PC-9 (cell line): ENCODE results near the gene ANKIB1. TPM values are rescaled to one million over a fixed set of nuclear protein-coding genes. Genes with fewer than 3 reads are reported as not detected.

ENCODE experiments used
- BruUV-seq: library from RNA; stranded (reverse); fragments of 400-500 nt; replicated peaks from 2 replicates; lab custom pipeline; 2021; lab: Mats Ljungman, UMichigan
- CTCF ChIA-PET: fragments of 300-600 bp; sonication (Branson Sonifier 250); formaldehyde crosslinking; loops from one replicate; lab custom pipeline; 2022; ENCODE audit warnings: antibody characterized with exemption; lab: Charles Lee
- POLR2A ChIA-PET: fragments of 300-600 bp; sonication (Branson Sonifier 250); formaldehyde crosslinking; loops from one replicate; lab custom pipeline; 2022; ENCODE audit warnings: antibody characterized with exemption; ENCODE audit not compliant: unreplicated experiment; lab: Charles Lee
- DNase-seq, 2 experiments: peaks; one replicate each; pipeline versions ENCODE4 v3.0.0 to v3.0.0-alpha.2; 2015 to 2022; ENCODE audit warnings: mixed read lengths in 1 of 2
- H2AFZ ChIP-seq: fragments of 200-600 bp; sonication (generic); 2 replicates; pipeline ENCODE4 v1.8.1; 2017; ENCODE audit warnings: antibody characterized with exemption
- H3F3A ChIP-seq: fragments of 200-600 bp; sonication (generic); 2 replicates; pipeline ENCODE4 v1.8.1; 2017; ENCODE audit warnings: antibody characterized with exemption, mild to moderate bottlenecking, low read depth; ENCODE audit not compliant: insufficient read depth
- H3K27ac ChIP-seq: fragments of 200-600 bp; sonication (generic); 2 replicates; pipeline ENCODE4 v1.6.1; 2016; ENCODE audit warnings: mixed run types
- H3K27me3 ChIP-seq: fragments of 200-600 bp; sonication (generic); 2 replicates; pipeline ENCODE4 v1.6.1; 2016; ENCODE audit warnings: low read depth, mixed run types; ENCODE audit not compliant: insufficient read depth
- H3K36me3 ChIP-seq: fragments of 200-600 bp; sonication (generic); 2 replicates; pipeline ENCODE4 v1.6.1; 2016; ENCODE audit warnings: low read depth, mixed run types
- H3K4me1 ChIP-seq: fragments of 200-600 bp; sonication (generic); replicated peaks from 2 replicates; pipeline ENCODE4 v1.6.1; 2016; ENCODE audit warnings: mixed run types; ENCODE audit not compliant: insufficient read depth
- H3K4me2 ChIP-seq: fragments of 200-600 bp; sonication (generic); 2 replicates; pipeline ENCODE4 v1.6.1; 2017; ENCODE audit warnings: mixed run types
- H3K4me3 ChIP-seq: fragments of 200-600 bp; sonication (generic); 2 replicates; pipeline ENCODE4 v1.6.1; 2016; ENCODE audit warnings: mixed run types
- H3K79me2 ChIP-seq: fragments of 200-600 bp; sonication (generic); 2 replicates; pipeline ENCODE4 v1.6.1; 2017; ENCODE audit warnings: low read depth, mixed run types
- H3K9me2 ChIP-seq: fragments of 200-600 bp; sonication (generic); 2 replicates; pipeline ENCODE4 v1.8.1; 2017; ENCODE audit warnings: mild to moderate bottlenecking; ENCODE audit not compliant: insufficient read depth
- H3K9me3 ChIP-seq: fragments of 200-600 bp; sonication (generic); 2 replicates; pipeline ENCODE4 v1.8.1; 2016; ENCODE audit warnings: low read depth; ENCODE audit not compliant: insufficient read depth
- H4K20me1 ChIP-seq: fragments of 200-600 bp; sonication (generic); 2 replicates; pipeline ENCODE4 v1.8.1; 2017; ENCODE audit not compliant: insufficient read depth
- EZH2 ChIP-seq: fragments of 200-600 bp; sonication (generic); IDR thresholded peaks from 2 replicates; pipeline ENCODE4 v1.8.0; 2017; ENCODE audit warnings: antibody characterized with exemption, low read depth
- intact Hi-C: fragments of 100-400 bp; cut with micrococcal nuclease; formaldehyde crosslinking; loops from one replicate; pipeline ENCODE4 v1.10.0; 2022; ENCODE audit not compliant: unreplicated experiment
- total RNA-seq: library from RNA; stranded (reverse); gene quantifications from 2 replicates; pipeline ENCODE4 v1.2.3, GENCODE V29; 2021
- TF ChIP-seq, protein P1 (sequence below): fragments of 200-600 bp; sonication (generic); conservative IDR thresholded peaks from 2 replicates; pipeline ENCODE4 v1.6.1; 2017; ENCODE audit warnings: mixed run types, antibody characterized with exemption, mild to moderate bottlenecking, moderate library complexity

The ANKIB1 gene
- total RNA-seq, 1 experiment from 2014 or later = 116 TPM

DNA sequence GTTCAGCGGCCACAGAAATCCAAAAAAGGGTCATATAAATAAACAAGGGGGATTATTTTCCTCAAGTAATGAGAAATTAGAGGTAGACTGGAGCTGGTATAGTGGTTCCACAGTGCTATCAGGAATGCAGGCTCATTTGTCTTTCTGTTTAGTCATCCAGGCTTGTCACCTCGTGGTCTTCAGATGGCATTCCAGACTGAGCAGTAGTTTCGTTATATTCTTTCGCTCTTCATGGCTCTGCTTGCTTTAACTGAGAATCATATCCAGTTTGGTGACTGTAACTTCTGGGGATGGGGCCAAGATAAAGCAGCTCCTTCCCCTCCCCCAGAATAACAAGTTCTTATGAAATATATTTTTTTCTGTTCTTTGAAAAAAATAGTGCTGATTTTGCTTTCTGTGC, 9.5 kb downstream of the ANKIB1 start:
- ChIA-PET CTCF (no interaction called here), POLR2A (interaction anchor here (0.5 to 0.6 kb wide), 3 partner anchors 9 to 508 kb away, joined by 3 to 4 read pairs (median 3); partner anchors contain the start of genes ANKIB1 and KRIT1)
- DNase-seq = peak; percentile 30 to 56
- no peak overlapping the region for H3K4me2 ChIP-seq
- BruUV-seq = no TSS peak
- peaks cover 7% of the 10 kb centered on the region; the same call in 1 of the 2 replicates for H3K9me3 ChIP-seq
- peaks cover 16% of the 10 kb centered on the region for H3K4me1 ChIP-seq
- H2AFZ ChIP-seq = no peak overlapping the region
- no peak overlapping the region; the same call in 1 of the 2 replicates for H3K4me3 ChIP-seq
- H3K9me2 ChIP-seq = peaks cover 4% of the 10 kb centered on the region; the same call in 1 of the 2 replicates
- peaks cover 16% of the 10 kb centered on the region for H3F3A ChIP-seq
- intact Hi-C loops = no loop called here
- no peaks in the 10 kb centered on the region for H3K27me3 ChIP-seq
- H3K27ac ChIP-seq = peak overlapping the region; percentile 23
- H3K36me3 ChIP-seq = peaks cover 7% of the 10 kb centered on the region
- TF ChIP-seq, protein P1, sequence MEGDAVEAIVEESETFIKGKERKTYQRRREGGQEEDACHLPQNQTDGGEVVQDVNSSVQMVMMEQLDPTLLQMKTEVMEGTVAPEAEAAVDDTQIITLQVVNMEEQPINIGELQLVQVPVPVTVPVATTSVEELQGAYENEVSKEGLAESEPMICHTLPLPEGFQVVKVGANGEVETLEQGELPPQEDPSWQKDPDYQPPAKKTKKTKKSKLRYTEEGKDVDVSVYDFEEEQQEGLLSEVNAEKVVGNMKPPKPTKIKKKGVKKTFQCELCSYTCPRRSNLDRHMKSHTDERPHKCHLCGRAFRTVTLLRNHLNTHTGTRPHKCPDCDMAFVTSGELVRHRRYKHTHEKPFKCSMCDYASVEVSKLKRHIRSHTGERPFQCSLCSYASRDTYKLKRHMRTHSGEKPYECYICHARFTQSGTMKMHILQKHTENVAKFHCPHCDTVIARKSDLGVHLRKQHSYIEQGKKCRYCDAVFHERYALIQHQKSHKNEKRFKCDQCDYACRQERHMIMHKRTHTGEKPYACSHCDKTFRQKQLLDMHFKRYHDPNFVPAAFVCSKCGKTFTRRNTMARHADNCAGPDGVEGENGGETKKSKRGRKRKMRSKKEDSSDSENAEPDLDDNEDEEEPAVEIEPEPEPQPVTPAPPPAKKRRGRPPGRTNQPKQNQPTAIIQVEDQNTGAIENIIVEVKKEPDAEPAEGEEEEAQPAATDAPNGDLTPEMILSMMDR = no peak
- TF ChIP-seq EZH2 = no peak
- no peaks in the 10 kb centered on the region for H4K20me1 ChIP-seq
- peaks cover 92% of the 10 kb centered on the region for H3K79me2 ChIP-seq

- peak overlapping the region; percentile 97 for H3K27ac ChIP-seq
- POLR2A ChIA-PET = no interaction called here
Measured at GRCh38 chr7:92259062-92259461, 13.3 kb downstream of the ANKIB1 start.

DNA sequence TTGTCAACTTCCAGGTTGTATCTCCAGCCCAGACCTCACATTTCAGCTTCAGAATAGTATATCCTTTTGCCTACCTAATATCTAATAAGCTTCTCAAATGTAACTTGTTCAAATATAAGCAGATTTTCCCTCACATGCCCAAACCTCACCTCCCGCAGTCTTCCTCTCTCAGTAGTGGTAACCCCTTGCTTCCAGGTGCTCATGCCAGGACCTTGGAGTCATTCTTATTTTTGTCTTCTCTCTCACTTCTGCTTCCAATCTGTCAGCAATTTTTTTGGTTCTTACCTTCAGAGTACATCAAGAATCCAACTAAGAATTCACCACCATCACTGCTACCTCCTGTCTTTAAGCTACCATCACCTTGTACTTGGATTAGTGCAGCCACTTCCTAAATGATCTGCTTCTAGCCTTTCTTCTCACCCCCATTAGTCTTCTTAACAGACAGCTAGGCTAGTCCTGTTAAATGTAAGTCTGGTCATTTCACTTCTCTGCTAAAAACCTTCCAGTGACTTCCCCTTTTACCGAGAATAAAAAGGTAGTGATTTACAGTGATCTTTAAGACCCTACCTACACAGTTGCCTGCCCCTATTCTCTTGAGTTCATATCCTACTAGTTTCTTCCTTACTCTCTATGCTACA, 14.0 kb downstream of the ANKIB1 start:
- Histone ChIP-seq H3K4me3 (peak overlapping the region; percentile 36; the same call in 1 of the 2 replicates), H3F3A (peaks cover 23% of the 10 kb centered on the region), H3K36me3 (peaks cover 21% of the 10 kb centered on the region), H3K27ac (peak overlapping the region; percentile 97), H3K79me2 (peaks cover 85% of the 10 kb centered on the region), H2AFZ (peak overlapping the region; percentile 66; the same call in 1 of the 2 replicates), H3K9me3 (peaks cover 9% of the 10 kb centered on the region), H3K9me2 (peaks cover 4% of the 10 kb centered on the region), H3K4me2 (peak overlapping the region; percentile 75), H4K20me1 (no peaks in the 10 kb centered on the region; the same call in 1 of the 2 replicates), H3K4me1 (peaks cover 28% of the 10 kb centered on the region), H3K27me3 (no peaks in the 10 kb centered on the region)
- intact Hi-C loops = loop anchor here (1.0 kb wide), 1 partner anchor 14 kb away; the partner anchor contains the start of genes ANKIB1 and KRIT1
- POLR2A ChIA-PET = interaction anchor here (0.6 to 0.7 kb wide), 3 partner anchors 8 to 250 kb away, joined by 3 to 5 read pairs (median 4); no protein-coding TSS in a partner anchor
- no peak for TF ChIP-seq EZH2
- TF ChIP-seq, protein P1 = no peak
- CTCF ChIA-PET = no interaction called here
- DNase-seq = no peak
- BruUV-seq = TSS peak; percentile 90

More at GRCh38 chr7:92259062-92259461, 13.3 kb downstream of the ANKIB1 start:
- no peak for DNase-seq
- H3K27me3 ChIP-seq = no peaks in the 10 kb centered on the region
- H3K9me3 ChIP-seq = peaks cover 14% of the 10 kb centered on the region
- H3K4me2 ChIP-seq = peak overlapping the region; percentile 75; the same call in 1 of the 2 replicates
- peaks cover 4% of the 10 kb centered on the region for H3K9me2 ChIP-seq
- peaks cover 20% of the 10 kb centered on the region for H3K36me3 ChIP-seq
- peaks cover 23% of the 10 kb centered on the region for H3F3A ChIP-seq
- H2AFZ ChIP-seq = no peak overlapping the region
- peaks cover 85% of the 10 kb centered on the region for H3K79me2 ChIP-seq
- no peaks in the 10 kb centered on the region; the same call in 1 of the 2 replicates for H4K20me1 ChIP-seq
- CTCF ChIA-PET = no interaction called here
- no peak for TF ChIP-seq EZH2
- TF ChIP-seq, protein P1 = no peak
- peaks cover 28% of the 10 kb centered on the region for H3K4me1 ChIP-seq
- H3K4me3 ChIP-seq = no peak overlapping the region
- intact Hi-C loops = no loop called here
- no TSS peak for BruUV-seq
